ENCODE measurements around the gene EMX2. TPM values are rescaled to one million over a fixed set of nuclear protein-coding genes. Genes with fewer than 3 reads are reported as not detected.

The EMX2 gene
- total RNA-seq, 2 donors from 2014 or later: 0.26 to 0.56 TPM

DNA sequence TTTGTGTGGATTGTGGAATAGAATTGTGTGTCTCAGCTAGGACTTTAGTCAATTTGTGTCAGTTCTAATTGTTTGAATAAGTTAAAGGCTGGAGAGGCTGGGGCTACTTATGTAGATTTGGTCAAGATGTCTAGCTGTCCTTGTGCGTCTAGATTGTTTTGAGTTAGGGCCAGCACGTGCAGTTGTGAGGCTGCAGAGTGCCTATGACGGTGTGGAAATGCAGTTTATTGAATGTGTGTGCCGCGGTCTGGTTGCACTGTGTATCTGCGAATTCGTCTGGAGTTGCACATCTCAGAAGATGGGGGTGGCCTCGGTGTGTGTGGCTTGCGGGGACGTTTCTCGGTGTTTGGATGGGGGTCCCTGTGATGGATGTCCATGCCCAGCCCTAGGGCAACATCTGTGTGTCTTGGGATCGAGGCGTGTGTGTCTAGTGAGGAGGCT lies 10.2 kb downstream of the EMX2 start:
- ATAC-seq (no peak), DNase-seq (no peak)
- intact Hi-C loops (cut with DNase I): no loop called here

DNA sequence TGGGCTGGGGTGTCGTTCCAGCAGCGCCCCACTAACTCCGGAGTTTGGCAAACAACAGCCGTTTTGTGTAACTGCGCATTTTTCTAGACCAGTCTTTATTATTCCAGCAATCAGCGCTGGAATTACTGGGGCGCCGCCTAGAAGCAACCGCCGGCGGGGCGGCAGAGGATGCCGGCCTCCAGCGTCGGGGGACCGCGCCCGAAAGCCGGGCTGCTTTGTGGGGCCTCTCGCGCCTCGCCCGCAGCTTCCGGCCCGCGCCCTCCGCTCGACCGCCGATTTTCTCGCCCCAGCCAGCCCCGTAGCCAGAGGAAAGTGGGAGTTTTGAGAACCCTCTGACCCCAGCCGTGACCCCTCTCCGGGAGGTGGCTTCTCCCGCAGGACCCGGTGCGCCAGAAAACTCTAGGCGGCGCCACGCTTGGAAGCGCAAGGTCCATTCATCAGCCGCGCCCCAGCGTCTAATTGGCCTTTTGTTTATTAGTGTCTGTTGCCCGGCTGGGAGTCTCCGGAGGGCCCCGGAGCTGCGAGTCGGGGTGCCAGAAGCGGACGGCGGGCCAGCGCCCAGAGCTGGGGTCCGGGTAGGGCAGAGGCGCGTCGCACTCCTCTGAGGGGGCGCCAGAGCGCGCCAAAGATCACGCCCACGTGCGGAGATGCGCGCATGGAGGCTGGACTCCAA lies 10.7 kb downstream of the EMX2 start:
- intact Hi-C loops (cut with DNase I): no loop called here
- peak in 1 of 2 donors; percentile 13 for ATAC-seq
- no peak for DNase-seq

DNA sequence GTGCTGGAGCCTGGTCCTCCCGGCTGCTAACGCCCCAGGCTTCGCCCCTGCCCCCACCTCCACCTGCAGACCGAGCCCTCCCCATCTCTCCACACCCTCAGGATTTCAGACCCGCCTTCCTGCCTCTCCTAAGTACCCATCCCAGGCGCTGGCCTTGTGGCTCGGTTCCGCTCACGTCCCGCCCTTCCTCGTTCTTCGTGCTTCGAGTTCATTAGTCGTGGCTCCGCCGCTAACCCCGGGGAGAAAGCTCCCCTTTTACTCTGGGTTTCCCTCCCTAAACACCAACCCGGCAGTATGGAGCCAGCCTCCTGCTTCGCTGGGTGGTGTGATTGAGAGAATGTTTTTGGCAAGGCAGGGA lies 11.2 kb downstream of the EMX2 start:
- no peak for ATAC-seq
- intact Hi-C loops (cut with DNase I): no loop called here
- no peak for DNase-seq

DNA sequence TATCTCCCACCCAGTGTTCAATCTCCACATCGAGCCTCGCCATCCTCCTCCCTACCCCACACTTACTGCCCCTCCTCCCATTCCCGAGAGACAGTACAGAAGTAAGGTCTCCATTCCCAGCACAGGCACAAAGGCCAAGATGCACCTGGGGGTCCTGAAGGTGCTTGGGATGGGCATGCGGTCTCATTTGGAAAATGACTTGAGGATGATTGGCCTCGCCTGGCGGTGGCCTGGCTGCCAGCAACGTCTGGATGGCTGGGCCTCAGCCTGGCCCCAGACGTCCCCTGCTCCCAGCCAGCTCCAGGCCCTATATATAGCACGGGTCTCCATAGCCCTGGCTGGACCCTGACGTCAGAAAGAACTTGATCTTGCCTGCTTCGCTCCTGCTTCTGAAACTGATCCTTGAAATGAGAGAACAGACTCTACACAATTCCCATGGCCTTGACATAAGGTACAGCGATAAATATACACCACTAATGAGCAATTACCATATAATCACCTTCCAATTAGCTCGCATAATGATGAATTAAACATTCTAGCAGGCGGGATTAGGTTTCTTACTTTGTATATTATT lies 11.8 kb downstream of the EMX2 start:
- intact Hi-C loops (cut with DNase I): no loop called here
- ATAC-seq (no peak), DNase-seq (no peak)

DNA sequence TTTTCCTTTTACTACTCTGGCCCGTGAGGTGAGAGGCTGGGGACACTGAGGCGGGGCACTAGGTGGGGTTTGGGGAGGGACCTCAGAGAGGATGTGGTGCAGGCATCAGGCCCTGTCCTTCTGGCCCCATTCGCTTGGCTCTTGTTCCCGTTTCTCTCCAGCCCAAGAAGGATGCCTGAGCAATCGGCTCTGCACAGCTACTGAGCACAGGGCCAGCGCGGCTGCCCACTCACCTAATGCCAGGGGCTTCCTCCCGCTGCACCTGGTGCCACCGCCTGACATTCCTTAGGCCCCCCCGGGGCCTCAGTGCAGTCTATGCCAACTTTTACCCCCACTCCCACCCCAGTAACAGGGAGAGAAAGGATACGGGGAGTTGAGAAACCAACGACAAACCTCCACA lies 12.5 kb downstream of the EMX2 start:
- intact Hi-C loops (cut with DNase I): no loop called here
- no peak for ATAC-seq
- DNase-seq: no peak

DNA sequence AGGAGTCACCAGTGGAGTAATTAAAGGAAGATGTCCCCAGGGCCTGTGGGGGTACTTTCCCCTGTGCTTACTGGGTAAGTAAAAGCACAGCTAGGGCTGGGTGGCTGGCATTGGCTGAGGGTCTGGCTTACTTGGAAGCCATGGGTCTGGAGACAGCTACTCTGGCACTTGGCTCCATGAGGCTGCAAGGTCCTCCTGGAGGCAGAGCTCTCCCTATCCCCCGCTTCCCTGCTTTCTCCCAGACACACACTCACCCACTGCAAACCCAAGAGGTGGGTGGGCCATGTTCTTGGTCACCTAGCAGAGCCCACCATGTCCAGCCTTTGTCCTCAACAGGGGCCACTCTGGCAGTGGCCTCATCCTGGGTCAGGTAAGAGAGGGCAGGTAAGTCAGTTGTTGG lies 13.3 kb downstream of the EMX2 start:
- ATAC-seq (no peak), DNase-seq (no peak)
- intact Hi-C loops (cut with DNase I): no loop called here

DNA sequence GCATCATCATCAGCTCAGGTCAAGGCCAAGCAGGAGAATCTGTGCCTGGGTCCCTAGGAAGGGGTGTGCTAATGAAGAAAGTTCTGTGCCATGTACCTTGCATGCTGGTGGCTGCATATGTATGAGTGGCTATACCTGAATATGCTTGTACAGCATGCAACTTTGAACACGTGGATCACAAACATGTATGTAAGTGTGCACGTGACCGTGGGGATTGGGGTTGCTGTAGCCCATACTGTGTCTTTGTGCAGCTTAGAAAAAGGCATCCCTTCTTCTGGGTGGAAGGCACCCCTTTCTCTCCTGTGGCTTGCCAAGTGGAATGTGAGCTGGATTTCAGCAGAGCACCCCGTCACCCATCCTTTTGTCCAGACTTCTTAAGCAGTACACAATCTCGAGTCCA lies 13.8 kb downstream of the EMX2 start:
- DNase-seq (no peak), ATAC-seq (no peak)
- intact Hi-C loops (cut with DNase I): no loop called here

DNA sequence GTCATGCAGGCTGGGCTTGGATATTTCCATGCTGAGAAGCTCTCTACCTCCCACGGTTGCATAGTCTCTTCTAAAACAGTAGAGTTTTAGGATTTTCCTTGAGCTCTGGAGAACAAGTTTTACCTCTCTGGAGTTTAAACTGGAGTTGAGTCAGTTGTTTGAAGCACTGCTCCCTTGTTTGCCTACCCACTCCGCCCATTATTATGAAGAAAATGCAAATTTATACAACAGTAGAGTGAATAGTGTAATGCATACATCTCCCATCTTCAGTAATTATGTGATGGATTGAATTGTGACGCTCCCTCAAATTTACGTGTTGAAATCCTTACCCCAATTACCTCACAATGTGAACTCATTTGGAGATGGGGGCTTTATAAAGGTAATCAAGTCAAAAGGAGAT lies 17.2 kb downstream of the EMX2 start:
- ATAC-seq (no peak), DNase-seq (no peak)
- intact Hi-C loops (cut with DNase I): no loop called here

DNA sequence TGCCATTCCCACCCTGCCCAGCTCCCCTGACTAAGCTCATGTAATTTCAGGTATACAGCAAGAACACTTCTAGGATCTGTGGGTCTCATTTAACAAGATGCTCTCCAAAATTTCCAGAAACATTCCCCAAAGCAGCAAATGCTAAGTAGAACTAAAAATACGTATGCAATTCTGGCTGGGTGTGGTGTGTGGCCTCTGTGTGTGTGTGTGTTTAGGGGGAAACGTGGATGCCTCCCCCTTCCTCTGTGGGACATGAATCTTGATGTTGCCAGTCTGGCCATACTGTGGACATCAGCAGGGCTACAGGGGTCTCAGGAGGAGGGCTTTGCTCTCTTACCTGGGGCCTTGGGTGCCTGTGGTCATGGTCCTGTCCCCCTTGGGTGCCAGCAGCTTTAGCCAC lies 18.4 kb downstream of the EMX2 start:
- intact Hi-C loops (cut with DNase I): no loop called here
- no peak for ATAC-seq
- DNase-seq: no peak

DNA sequence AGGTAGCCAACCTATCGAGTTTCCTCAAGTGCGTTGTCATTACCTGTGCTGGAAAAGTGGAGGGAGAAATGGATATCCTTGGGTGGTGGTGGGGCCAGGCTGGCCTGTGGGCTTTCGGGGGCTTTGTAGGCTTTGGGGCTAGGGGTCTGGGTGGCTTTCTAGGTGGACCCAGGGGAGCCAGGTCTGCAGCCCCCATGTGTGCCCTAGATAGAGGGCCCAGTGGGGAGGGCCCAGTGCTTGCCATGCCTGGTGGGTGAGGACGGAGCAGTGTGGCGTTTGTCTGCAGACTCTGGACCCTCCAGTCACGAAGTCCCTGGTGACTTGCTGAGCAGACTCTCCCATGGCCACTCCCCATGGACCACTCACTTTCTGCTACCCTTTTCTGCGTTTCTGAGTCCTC lies 19.7 kb downstream of the EMX2 start:
- ATAC-seq: no peak
- no peak for DNase-seq
- intact Hi-C loops (cut with DNase I): no loop called here

DNA sequence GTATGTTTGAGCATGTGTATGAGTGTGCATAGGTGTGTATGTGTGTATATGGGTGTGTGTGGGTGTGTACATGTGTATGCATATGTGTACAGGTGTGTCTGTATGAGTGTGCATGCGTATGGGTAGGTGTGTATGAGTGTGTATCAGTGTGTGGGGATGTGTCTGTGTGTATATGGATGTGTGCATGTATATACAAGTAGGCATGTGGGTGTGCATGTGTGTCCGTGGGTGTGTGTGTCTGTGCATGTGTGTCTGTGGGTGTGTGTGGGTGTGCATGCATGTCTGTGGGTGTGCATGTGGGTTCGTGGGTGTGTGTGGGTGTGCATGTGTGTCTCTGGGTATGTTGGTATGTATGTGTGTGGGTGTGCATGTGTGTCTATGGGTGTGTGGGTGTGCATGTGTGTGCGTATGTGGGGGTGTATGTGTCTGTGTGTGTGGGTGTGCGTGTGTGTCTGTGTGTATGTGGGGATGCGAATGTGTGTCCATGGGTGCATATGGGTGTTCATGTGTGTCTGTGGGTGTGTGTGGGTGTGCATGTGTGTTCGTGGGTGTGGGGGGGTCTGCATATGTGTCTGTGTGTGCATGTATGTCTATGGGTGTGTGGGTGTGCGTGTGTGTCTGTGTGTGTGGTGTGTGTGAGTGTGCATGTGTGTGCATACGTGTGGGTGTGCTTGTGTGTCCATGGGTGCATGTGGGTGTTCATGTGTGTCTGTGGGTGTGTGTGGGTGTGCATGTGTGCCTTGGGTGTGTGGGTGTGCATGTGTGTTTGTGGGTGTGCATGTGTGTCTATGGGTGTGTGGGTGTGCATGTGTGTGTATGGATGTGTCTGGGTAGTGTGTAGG lies 20.6 kb downstream of the EMX2 start:
- intact Hi-C loops (cut with DNase I): no loop called here
- DNase-seq (no peak), ATAC-seq (no peak)

DNA sequence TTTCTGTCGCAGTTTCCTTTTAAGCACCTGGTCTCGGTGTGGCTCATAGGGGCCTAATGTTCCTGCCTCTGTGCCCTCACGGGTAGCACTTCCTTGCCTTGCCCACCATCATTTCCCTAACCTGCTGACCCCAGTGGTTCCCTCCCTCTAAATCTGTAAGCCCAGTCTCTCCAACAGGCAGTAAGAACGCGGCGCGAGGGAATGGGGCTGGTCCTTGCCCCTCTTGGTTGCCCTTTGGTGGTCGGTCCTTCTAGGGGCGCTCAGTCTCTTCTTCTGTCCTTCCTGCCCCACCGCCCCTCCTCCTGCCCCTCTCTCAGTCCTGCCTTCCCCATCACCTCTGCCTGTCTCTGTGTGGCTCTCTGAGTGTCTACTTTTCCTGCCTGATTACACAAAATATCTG lies 21.2 kb downstream of the EMX2 start:
- intact Hi-C loops (cut with DNase I): no loop called here
- DNase-seq (no peak), ATAC-seq (no peak)

DNA sequence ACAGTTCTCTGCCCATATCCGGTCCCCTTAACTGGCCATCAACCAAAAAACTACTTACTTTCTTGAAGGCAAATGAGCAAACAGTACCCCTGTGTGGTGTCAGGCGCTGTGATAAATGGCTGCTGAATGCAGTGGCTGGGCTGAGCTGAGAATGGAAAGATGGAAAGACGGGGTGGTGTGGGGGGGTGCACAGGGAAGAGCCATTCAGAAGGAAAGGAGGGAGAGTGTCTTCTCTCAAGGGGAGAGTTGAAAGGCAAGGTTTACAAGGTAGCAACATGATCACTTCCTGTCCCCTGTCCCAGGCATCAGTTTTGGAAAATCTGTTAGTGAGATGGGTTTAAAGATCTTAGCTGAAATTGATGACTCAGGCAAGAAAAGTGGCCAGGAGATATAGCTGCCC lies 22.5 kb downstream of the EMX2 start:
- DNase-seq: no peak
- intact Hi-C loops (cut with DNase I): no loop called here
- ATAC-seq: no peak

DNA sequence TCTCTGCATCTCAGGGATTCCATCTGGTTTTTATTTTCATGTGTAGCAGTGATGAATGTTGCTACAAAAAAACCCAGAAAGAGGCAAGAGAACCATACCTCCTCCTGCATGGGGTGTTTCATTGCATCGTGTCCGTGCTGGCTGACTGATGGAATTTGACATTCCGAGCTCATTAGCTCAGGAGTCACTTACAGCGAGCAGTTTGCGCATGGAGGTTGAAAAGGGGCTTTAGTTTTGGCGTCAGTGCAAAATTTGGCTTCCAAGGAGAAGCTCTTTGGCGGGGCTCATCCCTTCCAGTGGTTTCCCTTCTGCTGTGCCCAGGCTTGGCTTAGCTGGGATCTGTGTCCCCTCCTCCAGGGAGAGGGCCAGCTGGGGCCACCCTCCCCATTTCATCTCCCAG lies 25.8 kb downstream of the EMX2 start:
- DNase-seq: no peak
- intact Hi-C loops (cut with DNase I): no loop called here
- ATAC-seq: no peak

DNA sequence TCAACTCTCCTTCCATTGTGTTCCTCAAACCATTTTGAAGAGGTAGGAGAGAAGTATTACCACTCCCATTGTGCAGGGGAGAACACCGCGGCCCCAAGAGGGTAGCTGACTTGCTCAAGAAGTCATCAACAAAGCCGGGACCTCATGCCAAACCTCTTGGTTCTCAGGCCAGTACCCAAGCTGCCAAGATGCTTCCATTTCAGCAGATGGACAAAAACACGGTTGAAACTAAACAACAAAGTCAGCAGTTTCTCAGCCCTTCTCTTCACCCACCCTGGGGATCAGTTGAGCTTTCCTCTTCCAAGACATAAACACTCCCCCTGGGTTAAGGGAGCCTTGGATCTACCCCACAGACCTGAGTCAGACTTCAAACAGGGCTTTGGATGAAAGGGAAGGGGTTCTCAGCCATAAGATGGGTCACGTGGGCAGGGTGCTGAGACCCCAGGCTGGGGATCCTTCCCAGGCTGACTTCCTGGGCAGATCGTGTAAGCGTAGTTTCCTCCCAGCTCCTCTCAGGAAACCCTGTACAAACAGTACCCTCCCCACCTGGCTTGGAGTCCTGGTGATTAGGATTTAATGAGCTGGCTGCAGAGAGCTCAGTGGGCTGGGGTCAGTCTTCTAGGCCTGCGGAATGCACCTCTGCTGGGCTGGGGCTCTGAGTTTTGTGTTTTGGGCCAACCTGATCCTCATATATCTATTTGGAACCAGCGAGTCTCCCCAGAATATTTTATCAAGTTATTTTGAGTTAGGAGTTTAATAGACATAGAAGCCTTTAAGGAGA lies 27.3 kb downstream of the EMX2 start:
- DNase-seq (no peak), ATAC-seq (peak in 1 of 2 donors; percentile 8)
- intact Hi-C loops (cut with DNase I): no loop called here

DNA sequence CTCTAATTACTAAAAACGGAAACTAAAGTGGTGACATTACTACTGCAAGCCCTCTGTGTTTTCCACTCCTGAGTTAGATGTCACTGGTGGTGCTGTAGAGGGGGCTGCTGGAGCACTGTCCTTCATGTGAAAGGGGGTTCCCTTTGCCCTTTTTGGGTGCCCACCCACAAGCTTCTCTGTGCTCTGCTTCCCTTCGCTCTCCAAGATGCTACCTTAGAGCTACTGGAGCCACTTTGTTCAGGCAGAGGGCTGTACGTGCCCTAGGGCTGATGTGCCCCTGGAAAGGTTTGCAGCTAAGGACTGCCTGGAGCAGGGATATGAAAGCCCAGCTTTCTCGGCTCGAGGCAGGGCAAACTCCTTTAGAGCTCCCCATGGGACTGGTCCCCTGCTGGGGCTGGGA lies 28.3 kb downstream of the EMX2 start:
- intact Hi-C loops (cut with DNase I): no loop called here
- no peak for ATAC-seq

DNA sequence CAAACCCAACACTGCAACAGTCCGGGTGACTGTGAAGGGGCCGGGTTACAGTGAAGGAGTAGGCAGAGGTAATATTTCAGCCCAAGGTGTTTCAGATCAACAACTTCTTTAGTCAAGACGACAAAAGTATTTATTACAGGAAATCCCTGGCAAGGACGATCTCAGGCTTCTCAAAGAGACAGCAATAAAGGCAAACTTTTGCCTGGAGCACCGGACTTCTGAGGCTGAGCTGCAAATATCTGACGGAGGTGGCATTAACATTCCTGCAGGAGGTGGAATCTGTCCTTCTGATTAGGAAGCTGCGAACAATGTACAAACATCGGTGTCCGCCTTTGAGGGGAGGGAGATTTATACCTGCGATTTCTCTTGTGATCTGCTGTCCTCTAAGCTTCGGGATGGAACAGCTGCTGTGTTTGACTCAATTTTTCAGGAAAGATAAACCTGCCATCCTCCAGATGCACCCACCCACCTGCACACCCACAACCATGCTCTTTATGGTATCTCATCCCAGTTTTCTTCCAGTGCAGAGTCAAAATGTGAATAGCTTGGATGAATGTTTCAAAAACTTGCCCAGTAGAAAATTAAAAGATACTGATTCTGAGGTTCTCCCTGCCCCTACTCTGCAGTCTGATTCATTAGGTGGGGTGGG lies 32.1 kb downstream of the EMX2 start:
- DNase-seq (no peak), ATAC-seq (no peak)

More for the DNA sequence above, 28.3 kb downstream of the EMX2 start:
- no peak for DNase-seq

DNA sequence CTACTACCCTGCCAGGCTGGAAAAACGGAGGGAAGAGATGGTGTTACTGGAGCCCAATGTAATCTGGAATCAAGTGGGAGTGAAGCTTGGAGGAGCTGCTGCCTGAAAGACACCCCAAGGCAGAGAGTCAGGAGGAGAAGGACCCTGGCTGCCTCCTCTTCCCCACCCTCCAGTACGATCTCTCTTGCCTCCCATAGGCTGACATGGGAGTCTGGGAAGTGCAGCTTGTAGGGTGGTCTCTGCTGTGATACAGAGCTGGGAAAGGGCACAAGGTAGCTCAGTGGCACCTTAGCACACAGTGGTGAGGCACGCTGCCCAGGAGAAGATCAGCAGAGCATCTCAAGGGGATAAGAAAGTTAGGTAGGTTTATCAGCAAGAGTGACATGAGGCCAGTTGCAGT lies 35.9 kb downstream of the EMX2 start:
- no peak for ATAC-seq
- intact Hi-C loops (cut with DNase I): no loop called here

More for the DNA sequence above, 32.1 kb downstream of the EMX2 start:
- intact Hi-C loops (cut with DNase I): no loop called here

DNA sequence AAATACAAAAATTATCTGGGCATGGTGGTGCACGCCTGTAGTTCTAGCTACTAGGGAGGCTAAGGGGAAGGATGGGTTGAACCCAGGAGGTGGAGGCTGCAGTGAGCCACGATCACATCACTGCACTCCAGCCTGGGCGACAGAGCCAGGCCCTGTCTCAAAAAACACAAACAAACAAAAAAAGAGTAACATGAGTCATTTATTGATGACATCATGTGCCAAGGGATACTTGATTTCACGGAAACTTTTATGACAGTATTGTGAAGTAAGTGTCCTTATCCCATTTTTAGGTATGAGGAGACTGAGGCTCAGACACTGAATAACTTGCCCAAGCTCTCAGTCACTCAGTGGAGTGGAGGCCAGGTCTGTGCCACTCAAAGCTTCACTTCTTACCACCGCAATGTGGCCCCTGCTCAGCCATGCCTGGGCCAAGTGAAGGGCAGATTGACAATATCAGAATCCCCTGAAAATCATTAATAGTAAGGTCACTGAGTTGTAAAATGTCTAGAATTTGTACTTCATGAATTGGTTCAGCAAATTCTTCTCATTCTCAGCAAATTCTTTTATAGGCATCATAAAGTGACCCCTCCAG lies 36.5 kb downstream of the EMX2 start:
- intact Hi-C loops (cut with DNase I): no loop called here
- DNase-seq: no peak
- no peak for ATAC-seq

More for the DNA sequence above, 35.9 kb downstream of the EMX2 start:
- DNase-seq: no peak

Measured in left cardiac atrium (tissue), 4 donors.